Tibial nerve (tissue), 4 donors: ENCODE measurements around the gene RAB10. TPM values are rescaled to one million over a fixed set of nuclear protein-coding genes. Genes with fewer than 3 reads are reported as not detected.
A peak's percentile ranks its signal among the peaks of the same experiment; 100 is the strongest.

Experiments used
- DNase-seq, 2 donors: peaks; one replicate each; pipeline ENCODE4 v3.0.0-alpha.2; 2019; ENCODE audit warnings: low spot score in 2 of 2
- H3K27ac ChIP-seq, 4 donors: fragments of 200-600 bp; sonication (generic) in 3 of 4; one replicate each; pipeline ENCODE4 v1.5.1; 2017 to 2019; ENCODE audit warnings: mild to moderate bottlenecking in 1 of 4
- H3K27me3 ChIP-seq, 2 donors: fragments of 200-600 bp; sonication (generic) in 1 of 2; one replicate each; pipeline versions ENCODE4 v1.5.1 to v1.6.0; 2017 to 2019
- H3K36me3 ChIP-seq, 3 donors: fragments of 200-600 bp; sonication (generic); one replicate each; pipeline ENCODE4 v1.5.1; 2018 to 2019
- H3K4me1 ChIP-seq, 4 donors: fragments of 200-600 bp; sonication (generic) in 3 of 4; one replicate each; pipeline ENCODE4 v1.5.1; 2017 to 2019
- H3K4me3 ChIP-seq, 4 donors: fragments of 200-600 bp; sonication (generic) in 3 of 4; one replicate each; pipeline ENCODE4 v1.5.1; 2017 to 2019; ENCODE audit warnings: mild to moderate bottlenecking in 1 of 4, moderate library complexity in 1 of 4
- H3K9me3 ChIP-seq, 4 donors: fragments of 200-600 bp; sonication (generic) in 3 of 4; one replicate each; pipeline ENCODE4 v1.5.1; 2017 to 2019
- CTCF ChIP-seq, 5 experiments: fragments of 200-600 bp in 3 of 5; fragments of 450-650 bp in 2 of 5; sonication (generic) in 3 of 5; IDR thresholded peaks; one replicate each; pipeline ENCODE4 v1.5.1; 2016 to 2019; ENCODE audit warnings: antibody characterized with exemption in 5 of 5, mild to moderate bottlenecking in 3 of 5, moderate library complexity in 2 of 5
- EP300 ChIP-seq, 2 donors: sonication (generic); formaldehyde crosslinking; IDR thresholded peaks; one replicate each; pipeline ENCODE4 v1.6.1; 2017; ENCODE audit warnings: antibody characterized with exemption in 2 of 2, mild to moderate bottlenecking in 1 of 2
- POLR2A ChIP-seq, 2 donors: fragments of 450-650 bp; IDR thresholded peaks; one replicate each; pipeline ENCODE4 v1.6.1; 2017; ENCODE audit warnings: antibody characterized with exemption in 2 of 2, mild to moderate bottlenecking in 2 of 2, moderate library complexity in 2 of 2
- WGBS, 2 donors: methylation state at CpG; one replicate each; pipeline ENCODE4 v1.1.5; 2018; 5-methylcytosine and 5-hydroxymethylcytosine counted together
- total RNA-seq, 4 donors: library from RNA; depleted of rRNA; stranded (reverse); fragments of >200 nt; gene quantifications; one replicate each; pipeline ENCODE4 v1.1.0, GENCODE V29; 2016

The RAB10 gene
- total RNA-seq, 4 donors from 2014 or later: 133 to 196 (median 155) TPM

GRCh38 chr2:26176279-26176615 is 142.4 kb downstream of the RAB10 start:
- peaks cover 0 to 61% of the 10 kb centered on the region in 2 donors for H3K27me3 ChIP-seq

GRCh38 chr2:26177122-26177521 is 143.2 kb downstream of the RAB10 start:
- Histone ChIP-seq H3K4me1 (peaks cover 0 to 34% (median 20%) of the 10 kb centered on the region in 4 donors), H3K4me3 (no peak overlapping the region), H3K27ac (no peak overlapping the region), H3K9me3 (no peaks in the 10 kb centered on the region), H3K36me3 (no peaks in the 10 kb centered on the region), H3K27me3 (peaks cover 0 to 52% of the 10 kb centered on the region in 2 donors)
- WGBS, 2 donors: 87 to 90% methylated on average over 7 of the region's 7 CpGs
- TF ChIP-seq EP300 (IDR thresholded peaks at IDR 0.05) (no peak), CTCF (IDR thresholded peaks at IDR 0.05) (no peak), POLR2A (IDR thresholded peaks at IDR 0.05) (no peak)
- no peak for DNase-seq

More at GRCh38 chr2:26176279-26176615, 142.4 kb downstream of the RAB10 start:
- Histone ChIP-seq H3K4me1 (peaks cover 0 to 36% (median 20%) of the 10 kb centered on the region in 4 donors), H3K4me3 (no peak overlapping the region), H3K27ac (no peak overlapping the region), H3K9me3 (no peaks in the 10 kb centered on the region), H3K36me3 (no peaks in the 10 kb centered on the region)
- TF ChIP-seq EP300 (IDR thresholded peaks at IDR 0.05) (no peak), POLR2A (IDR thresholded peaks at IDR 0.05) (no peak), CTCF (IDR thresholded peaks at IDR 0.05) (no peak)
- WGBS, 2 donors: 74 to 84% methylated on average over 11 of the region's 11 CpGs
- no peak for DNase-seq

GRCh38 chr2:26178246-26178645 is 144.4 kb downstream of the RAB10 start:
- WGBS, 2 donors: 99% methylated on average over 3 of the region's 3 CpGs

GRCh38 chr2:26178746-26179436 is 145.0 kb downstream of the RAB10 start:
- peak in 1 of 2 donors; percentile 19 for DNase-seq
- Histone ChIP-seq H3K4me3 (peak overlapping the region; percentile 18 to 56 (median 43)), H3K27me3 (peaks cover 0 to 38% of the 10 kb centered on the region in 2 donors), H3K4me1 (peaks cover 0 to 20% (median 11%) of the 10 kb centered on the region in 4 donors), H3K9me3 (no peaks in the 10 kb centered on the region), H3K27ac (peak overlapping the region in 1 of 4 donors; percentile 12), H3K36me3 (no peaks in the 10 kb centered on the region)
- TF ChIP-seq POLR2A (IDR thresholded peaks at IDR 0.05) (no peak), CTCF (IDR thresholded peaks at IDR 0.05) (no peak), EP300 (IDR thresholded peaks at IDR 0.05) (no peak)
- WGBS, 2 donors: 3 to 8% methylated on average over 10 to 47 of the region's 48 CpGs

More at GRCh38 chr2:26178246-26178645, 144.4 kb downstream of the RAB10 start:
- no peaks in the 10 kb centered on the region for H3K9me3 ChIP-seq
- H3K36me3 ChIP-seq: no peaks in the 10 kb centered on the region
- no peak overlapping the region for H3K27ac ChIP-seq
- TF ChIP-seq POLR2A (IDR thresholded peaks at IDR 0.05): no peak
- TF ChIP-seq EP300 (IDR thresholded peaks at IDR 0.05): no peak
- TF ChIP-seq CTCF (IDR thresholded peaks at IDR 0.05): no peak
- H3K4me1 ChIP-seq: peaks cover 0 to 26% (median 17%) of the 10 kb centered on the region in 4 donors
- H3K27me3 ChIP-seq: peaks cover 0 to 45% of the 10 kb centered on the region in 2 donors
- no peak for DNase-seq
- peak overlapping the region in 3 of 4 donors; percentile 39 to 56 (median 47) for H3K4me3 ChIP-seq

- no peaks in the 10 kb centered on the region for H3K9me3 ChIP-seq
- DNase-seq: no peak
- peaks cover 0 to 21% (median 10%) of the 10 kb centered on the region in 4 donors for H3K4me1 ChIP-seq
- H3K36me3 ChIP-seq: no peaks in the 10 kb centered on the region
- peaks cover 0 to 32% of the 10 kb centered on the region in 2 donors for H3K27me3 ChIP-seq
- no peak overlapping the region for H3K27ac ChIP-seq
- peak overlapping the region in 2 of 4 donors; percentile 47 to 56 for H3K4me3 ChIP-seq
- WGBS, 2 donors: 15 to 25% methylated on average over 1 to 10 of the region's 12 CpGs
- TF ChIP-seq EP300 (IDR thresholded peaks at IDR 0.05) (no peak), CTCF (IDR thresholded peaks at IDR 0.05) (no peak), POLR2A (IDR thresholded peaks at IDR 0.05) (no peak)
Measured at GRCh38 chr2:26179446-26179913, 145.6 kb downstream of the RAB10 start.
